Neural cell (in vitro differentiated cells): ENCODE data around the gene TSNAX. TPM values are rescaled to one million over a fixed set of nuclear protein-coding genes. Genes with fewer than 3 reads are reported as not detected.
"Not testable (repeated sequence)": the region's sequence is repeated elsewhere in the genome, so short reads cannot be mapped to it uniquely, and the experiment has no call there.

Experiments
- H2AFZ ChIP-seq: fragments of 200-600, 300-800 bp; sonication (generic), shearing (Covaris generic); 2 replicates; pipeline ENCODE4 v1.6.0; 2014; ENCODE audit warnings: low read depth, mild to moderate bottlenecking, antibody characterized with exemption, low read length, moderate library complexity
- H3F3A ChIP-seq: fragments of 200-600 bp; shearing (Covaris generic); 2 replicates; pipeline ENCODE4 v1.6.1; 2016; ENCODE audit warnings: mild to moderate bottlenecking, moderate library complexity, mixed read lengths, antibody characterized with exemption, low read length; ENCODE audit not compliant: insufficient read depth, poor library complexity, severe bottlenecking
- H3K27ac ChIP-seq: fragments of 200-600, 300-800 bp; sonication (generic), shearing (Covaris generic); 2 replicates; pipeline ENCODE4 v1.5.1; 2014; ENCODE audit warnings: mild to moderate bottlenecking, low read length, moderate library complexity
- H3K27me3 ChIP-seq: fragments of 300-800, 200-600 bp; sonication (generic), shearing (Covaris generic); 2 replicates; pipeline ENCODE4 v1.6.0; 2014; ENCODE audit warnings: mild to moderate bottlenecking, low read depth, low read length, moderate library complexity; ENCODE audit not compliant: insufficient read depth
- H3K36me3 ChIP-seq: fragments of 300-800, 200-600 bp; sonication (generic), shearing (Covaris generic); 2 replicates; pipeline ENCODE4 v1.5.1; 2014; ENCODE audit warnings: mild to moderate bottlenecking, antibody characterized with exemption, low read length, moderate library complexity; ENCODE audit not compliant: insufficient read depth
- H3K4me2 ChIP-seq: fragments of 300-800, 200-600 bp; sonication (generic), shearing (Covaris generic); 2 replicates; pipeline ENCODE4 v1.6.0; 2014; ENCODE audit warnings: mild to moderate bottlenecking, low read length
- H3K4me3 ChIP-seq: fragments of 300-800, 200-600 bp; sonication (generic), shearing (Covaris generic); 2 replicates; pipeline ENCODE4 v1.5.1; 2014; ENCODE audit warnings: mild to moderate bottlenecking, low read length, moderate library complexity
- H3K79me2 ChIP-seq: fragments of 200-600 bp; shearing (Covaris generic); replicated peaks from 2 replicates; pipeline ENCODE4 v1.6.0; 2014; ENCODE audit warnings: mild to moderate bottlenecking, low read length, moderate library complexity; ENCODE audit not compliant: insufficient read depth
- H3K9ac ChIP-seq: fragments of 300-800, 200-600 bp; sonication (generic), shearing (Covaris generic); 2 replicates; pipeline ENCODE4 v1.6.1; 2016; ENCODE audit warnings: mild to moderate bottlenecking, low read length, mixed read lengths
- H3K9me2 ChIP-seq: fragments of 200-600 bp; shearing (Covaris generic); 2 replicates; pipeline ENCODE4 v1.6.1; 2016; ENCODE audit warnings: mild to moderate bottlenecking, low read length, mixed read lengths; ENCODE audit not compliant: insufficient read depth
- H3K9me3 ChIP-seq: fragments of 200-600, 300-800 bp; sonication (generic), shearing (Covaris generic); 2 replicates; pipeline ENCODE4 v1.6.1; 2016; ENCODE audit warnings: mild to moderate bottlenecking, mixed run types, low read length, moderate library complexity, mixed read lengths
- H4K20me1 ChIP-seq: fragments of 200-600 bp; shearing (Covaris generic); 2 replicates; pipeline ENCODE4 v1.6.1; 2016; ENCODE audit warnings: mild to moderate bottlenecking, mixed run types; ENCODE audit not compliant: insufficient read depth
- CTCF ChIP-seq: fragments of 450-650 bp; IDR thresholded peaks from 2 replicates; pipeline ENCODE4 v1.5.1; 2014; ENCODE audit warnings: antibody characterized with exemption, mild to moderate bottlenecking, moderate library complexity; ENCODE audit not compliant: poor library complexity, severe bottlenecking
- EP300 ChIP-seq: fragments of 450-650 bp; conservative IDR thresholded peaks from 2 replicates; pipeline ENCODE4 v1.6.1; 2014; ENCODE audit warnings: antibody characterized with exemption, mild to moderate bottlenecking, moderate library complexity; ENCODE audit not compliant: poor library complexity, severe bottlenecking
- MXI1 ChIP-seq: fragments of 450-650 bp; conservative IDR thresholded peaks from 2 replicates; pipeline ENCODE4 v1.6.1; 2014; ENCODE audit warnings: antibody characterized with exemption, mild to moderate bottlenecking; ENCODE audit not compliant: poor library complexity, severe bottlenecking
- RAD21 ChIP-seq: fragments of 450-650 bp; conservative IDR thresholded peaks from 2 replicates; pipeline ENCODE4 v1.6.1; 2014; ENCODE audit warnings: antibody characterized with exemption, mild to moderate bottlenecking, moderate library complexity
- REST ChIP-seq: IDR thresholded peaks from 2 replicates; pipeline ENCODE4 v1.6.1; 2012; ENCODE audit warnings: borderline replicate concordance
- SMC3 ChIP-seq: fragments of 450-650 bp; conservative IDR thresholded peaks from 2 replicates; pipeline ENCODE4 v1.6.1; 2014; ENCODE audit warnings: antibody characterized with exemption, mild to moderate bottlenecking, moderate library complexity; ENCODE audit not compliant: poor library complexity
- polyA plus RNA-seq: library from polyadenylated mRNA; depleted of rRNA; stranded (reverse); fragments of >200 nt; gene quantifications from 2 replicates; pipeline ENCODE4 v1.2.3, GENCODE V29; 2014

TSNAX gene
- polyA plus RNA-seq, 1 donor from 2014 or later: 55.2 TPM

GRCh38 chr1:231592809-231593208, 64.3 kb downstream of the TSNAX start:
- Histone ChIP-seq H3K9ac (no peak overlapping the region), H3F3A (no peaks in the 10 kb centered on the region), H3K79me2 (no peaks in the 10 kb centered on the region), H2AFZ (no peak overlapping the region), H3K9me3 (no peaks in the 10 kb centered on the region), H3K4me3 (no peak overlapping the region), H3K9me2 (no peaks in the 10 kb centered on the region), H3K36me3 (no peaks in the 10 kb centered on the region), H4K20me1 (no peaks in the 10 kb centered on the region), H3K4me2 (no peak overlapping the region), H3K27me3 (no peaks in the 10 kb centered on the region), H3K27ac (no peak overlapping the region)
- no peak for TF ChIP-seq MXI1
- TF ChIP-seq RAD21: no peak

- not testable (repeated sequence) for H3K27ac ChIP-seq
These were observed 64.8 kb downstream of the TSNAX start for GRCh38 chr1:231593264-231593663.

GRCh38 chr1:231594123-231594522, 65.7 kb downstream of the TSNAX start:
- H3K9me3 ChIP-seq: no peaks in the 10 kb centered on the region
- H3K36me3 ChIP-seq: no peaks in the 10 kb centered on the region
- no peak overlapping the region for H3K27ac ChIP-seq
- no peak overlapping the region for H3K4me2 ChIP-seq
- TF ChIP-seq MXI1 (no peak), REST (no peak), CTCF (no peak), SMC3 (no peak), EP300 (no peak)
- no peak overlapping the region for H3K4me3 ChIP-seq
- H3K27me3 ChIP-seq: no peaks in the 10 kb centered on the region
- no peak overlapping the region for H2AFZ ChIP-seq
- no peaks in the 10 kb centered on the region for H3K79me2 ChIP-seq
- no peaks in the 10 kb centered on the region for H3K9me2 ChIP-seq
- no peaks in the 10 kb centered on the region for H4K20me1 ChIP-seq
- no peak overlapping the region for H3K9ac ChIP-seq
- no peaks in the 10 kb centered on the region for H3F3A ChIP-seq

More at GRCh38 chr1:231593264-231593663, 64.8 kb downstream of the TSNAX start:
- H3K9me2 ChIP-seq, H4K20me1 ChIP-seq, H3K4me3 ChIP-seq, H3K36me3 ChIP-seq, H3K9me3 ChIP-seq, H3K4me2 ChIP-seq, H3K9ac ChIP-seq, H3K27me3 ChIP-seq, H3F3A ChIP-seq, H3K79me2 ChIP-seq, H2AFZ ChIP-seq: not testable (repeated sequence)
